NCI-H526 (cell line): ENCODE data around the gene OSCP1.

Source experiments
- DNase-seq, 2 experiments: peaks; one replicate each; lab custom pipeline; 2025; lab: John Stamatoyannopoulos, UW

Gene OSCP1

DNA sequence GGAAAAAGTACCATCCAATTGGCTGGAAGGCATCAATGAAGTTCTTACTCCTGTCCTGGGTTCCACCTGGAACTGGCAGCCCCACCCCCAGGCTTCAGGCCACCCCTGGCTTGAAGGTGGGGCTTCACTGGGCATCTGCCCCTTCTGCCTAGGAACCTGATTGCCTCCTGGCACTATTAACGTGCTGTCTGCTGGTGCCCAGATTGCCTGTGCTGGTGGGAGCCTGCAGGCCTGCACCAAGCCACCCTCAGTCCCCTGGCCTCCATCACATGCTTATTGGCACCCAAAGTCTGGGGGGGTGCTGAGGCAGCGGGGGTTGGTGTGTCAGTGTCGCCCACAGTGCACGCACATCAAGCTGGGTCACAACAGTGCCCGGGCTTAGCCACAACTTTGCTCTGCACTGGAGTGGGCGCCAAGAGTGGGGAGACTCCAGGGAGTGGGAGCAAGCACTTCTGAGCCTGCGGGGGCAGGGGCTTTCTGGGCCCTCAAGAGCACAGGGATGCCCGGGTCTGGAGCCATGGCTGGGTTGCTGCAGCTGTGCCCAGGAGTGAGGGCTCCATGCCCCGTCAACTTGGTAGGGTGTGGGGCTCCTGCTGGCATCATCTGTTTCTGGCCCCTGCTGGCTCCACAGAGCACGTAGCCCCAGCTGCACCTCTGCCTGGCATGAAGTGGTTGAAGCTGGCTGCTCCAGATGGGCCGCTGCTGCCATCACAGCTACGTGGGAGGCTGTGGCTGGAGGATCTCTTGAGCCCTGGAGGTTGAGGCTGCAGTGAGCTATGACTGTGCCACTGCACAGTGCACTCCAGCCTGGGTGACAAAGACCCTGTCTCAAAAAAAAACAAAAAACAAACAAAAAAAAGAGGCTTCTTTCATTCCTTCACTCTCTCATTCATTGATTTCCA lies 48.4 kb downstream of the OSCP1 start:
- DNase-seq, result no peak

DNA sequence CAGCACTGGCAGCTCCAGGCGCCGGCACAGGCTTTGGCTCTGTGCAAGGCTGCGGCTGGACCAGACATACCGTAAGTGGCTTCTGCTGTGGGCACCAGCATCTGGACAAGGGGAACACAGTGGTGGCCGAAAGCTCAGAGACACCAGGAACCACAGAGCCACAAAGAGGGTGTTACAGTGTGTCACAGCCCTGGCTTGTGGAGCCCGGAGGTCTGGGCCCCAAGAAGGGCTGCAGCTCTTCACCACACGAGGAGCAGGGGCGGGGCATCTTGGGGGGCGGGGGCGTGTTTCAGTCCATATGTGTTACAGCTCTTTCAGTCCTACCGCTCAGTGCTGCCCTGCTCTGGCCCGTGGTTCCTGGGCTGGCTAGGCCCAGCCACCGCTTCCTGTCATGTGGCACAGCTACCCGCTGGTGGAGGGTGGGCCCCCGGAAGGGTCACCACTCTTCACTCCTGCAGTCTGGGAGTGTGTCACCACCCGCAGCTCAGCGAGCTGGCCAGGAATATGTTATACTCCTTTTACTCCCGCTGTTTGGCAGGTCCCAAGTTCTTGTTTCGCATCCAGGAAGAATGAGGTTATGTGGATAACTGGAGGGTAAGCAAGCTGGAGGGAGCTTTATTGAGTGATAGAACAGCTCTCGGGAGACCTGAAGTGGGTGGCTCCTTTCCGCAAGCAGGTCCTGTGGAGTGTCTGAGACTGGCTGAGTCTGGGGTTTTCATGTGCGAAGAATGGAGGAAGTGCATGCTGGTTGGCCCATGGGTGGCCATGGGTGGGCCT lies 49.2 kb downstream of the OSCP1 start:
- DNase-seq, result no peak

DNA sequence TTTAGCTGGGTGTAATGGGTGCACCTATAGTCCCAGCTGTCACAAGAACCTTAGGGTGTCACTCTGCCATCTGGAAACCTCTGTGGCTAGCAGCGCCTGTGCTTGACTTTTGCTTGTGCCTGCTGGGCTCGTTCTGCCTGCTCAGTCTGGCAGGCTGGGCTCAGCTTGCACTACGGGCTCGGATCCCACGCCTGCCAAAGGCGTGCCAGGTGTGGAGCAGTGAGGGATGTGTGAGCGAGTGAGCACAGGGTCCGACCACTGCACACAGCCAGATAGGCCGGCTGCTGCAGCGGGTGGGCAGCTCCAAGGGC lies 49.8 kb downstream of the OSCP1 start:
- DNase-seq, result no peak

DNA sequence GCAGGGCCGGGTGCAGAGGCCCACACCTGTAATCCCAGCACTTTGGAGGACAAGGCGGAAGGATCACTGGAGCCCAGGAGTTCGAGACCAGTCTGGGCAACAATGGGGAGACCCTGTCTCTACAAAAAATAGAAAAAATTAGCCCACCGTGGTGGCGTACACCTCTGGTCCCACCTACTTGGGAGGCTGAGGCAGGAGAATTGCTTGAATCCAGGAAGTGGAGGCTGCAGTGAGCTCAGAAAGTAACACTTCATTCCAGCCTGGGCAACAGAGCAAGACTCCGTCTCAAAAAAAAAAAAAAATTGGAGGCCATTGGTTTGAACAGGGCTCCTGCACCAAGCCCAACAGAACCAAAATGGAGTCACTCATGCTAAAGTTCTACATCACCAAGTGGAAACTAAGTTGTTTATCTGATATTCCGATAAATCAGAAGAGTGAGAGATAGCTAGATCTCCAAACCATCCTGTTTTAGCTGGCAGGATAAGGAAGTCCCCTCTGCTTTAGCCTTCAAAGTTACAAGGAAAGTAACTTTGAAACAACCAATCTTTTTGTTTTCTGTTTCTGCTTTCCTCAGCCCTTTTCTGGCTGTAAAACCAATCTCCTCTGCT lies 51.8 kb downstream of the OSCP1 start:
- no peak for DNase-seq

DNA sequence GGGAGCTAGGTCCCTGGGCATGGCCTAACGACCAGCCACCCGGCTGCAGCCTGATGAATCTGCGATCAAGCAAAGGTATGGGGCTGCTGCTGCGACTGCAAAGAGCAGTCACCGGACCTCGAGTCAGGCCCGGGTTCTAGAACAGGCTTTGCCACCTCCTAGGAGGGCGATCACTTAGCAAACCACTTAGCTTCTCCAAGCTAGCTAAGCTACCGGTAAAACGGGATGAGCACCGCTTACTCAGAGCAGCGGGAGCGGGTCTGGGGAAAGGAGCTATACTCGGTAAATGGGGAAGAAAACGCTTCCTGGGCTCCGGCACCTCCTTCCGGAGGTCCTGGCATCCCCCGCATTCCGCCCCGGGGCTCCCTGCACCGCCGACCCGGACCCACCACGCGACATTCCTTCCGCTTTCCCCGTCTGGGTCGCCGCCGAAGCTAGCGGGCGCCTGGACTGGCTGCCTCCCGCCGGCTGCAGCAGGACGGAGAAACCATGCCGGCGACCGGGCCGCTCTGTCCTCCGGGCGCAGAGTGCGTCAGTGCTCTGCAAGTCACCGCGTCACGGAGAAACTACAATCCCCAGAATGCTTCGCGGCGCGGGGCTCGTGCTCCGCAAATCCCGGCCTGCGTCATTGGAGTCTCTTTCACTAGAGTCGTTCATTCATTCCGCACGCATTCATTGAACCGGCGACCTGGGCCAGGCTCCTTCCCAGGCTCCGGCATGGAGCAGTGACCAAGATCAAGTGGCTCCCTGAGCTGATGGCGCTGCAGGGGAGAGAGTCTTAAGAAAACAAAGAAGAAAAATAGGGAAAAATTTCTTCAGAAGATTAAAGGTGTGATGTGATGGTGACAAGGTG lies 52.6 kb downstream of the OSCP1 start, which contains the start of gene LSM10:
Gene LSM10 (minus strand): TSS at position 531 of the 853 bp plus-strand sequence. CDS start 3,779 bp downstream, outside the sequence.
- DNase-seq, result peak; percentile 94 to 99

DNA sequence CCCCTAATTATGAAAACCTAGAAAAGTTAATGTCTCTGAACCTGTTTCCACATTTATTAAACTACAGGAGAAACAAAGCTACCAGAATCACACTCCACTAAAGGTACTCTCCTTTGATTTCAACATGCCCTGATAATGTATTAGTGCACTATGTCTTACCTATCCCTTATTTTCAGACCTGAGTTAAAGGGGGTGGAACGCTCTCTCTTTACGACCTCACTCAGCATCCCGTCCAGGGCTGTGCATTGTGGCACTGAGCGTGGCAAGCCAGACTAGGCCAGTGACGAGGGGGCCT lies 53.2 kb downstream of the OSCP1 start:
- no peak for DNase-seq

DNA sequence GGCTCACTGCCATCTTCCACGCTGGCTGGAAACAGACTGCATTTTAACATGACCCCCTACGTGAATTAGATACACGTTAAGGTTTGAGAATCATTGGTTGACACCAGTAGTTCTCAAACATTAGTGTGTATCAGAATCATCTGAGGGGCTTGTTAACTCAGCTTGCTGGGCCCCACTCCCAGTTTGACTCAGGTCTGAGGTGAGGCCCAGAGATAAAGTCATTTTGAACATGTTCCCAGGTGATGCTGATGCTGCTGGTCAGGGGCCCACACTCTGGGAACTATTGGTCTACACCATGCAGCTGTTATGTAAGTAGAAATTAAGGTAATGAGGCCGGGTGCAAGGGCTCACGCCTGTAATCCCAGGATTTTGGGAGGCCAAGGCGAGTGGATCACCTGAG lies 53.9 kb downstream of the OSCP1 start:
- DNase-seq, result no peak

DNA sequence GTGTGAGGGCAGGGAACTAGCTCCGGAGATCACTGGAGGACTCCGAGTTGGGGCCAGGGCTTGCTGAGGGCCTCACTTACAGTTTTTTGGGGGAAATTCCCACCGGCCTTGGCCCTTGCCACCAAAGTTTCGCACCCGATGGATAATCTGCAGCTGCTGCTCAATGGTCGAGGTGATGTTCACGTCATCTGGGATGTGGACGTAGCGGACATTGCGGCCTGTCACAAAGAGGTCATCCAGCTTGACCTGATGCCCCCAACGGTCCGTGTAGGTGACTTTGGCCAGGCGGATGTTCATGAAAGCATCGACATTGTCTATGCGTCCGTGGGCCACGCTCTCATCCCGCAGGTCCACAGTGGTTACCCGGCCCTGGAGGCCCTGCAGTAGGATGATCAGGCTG lies 56.6 kb downstream of the OSCP1 start:
- no peak for DNase-seq

DNA sequence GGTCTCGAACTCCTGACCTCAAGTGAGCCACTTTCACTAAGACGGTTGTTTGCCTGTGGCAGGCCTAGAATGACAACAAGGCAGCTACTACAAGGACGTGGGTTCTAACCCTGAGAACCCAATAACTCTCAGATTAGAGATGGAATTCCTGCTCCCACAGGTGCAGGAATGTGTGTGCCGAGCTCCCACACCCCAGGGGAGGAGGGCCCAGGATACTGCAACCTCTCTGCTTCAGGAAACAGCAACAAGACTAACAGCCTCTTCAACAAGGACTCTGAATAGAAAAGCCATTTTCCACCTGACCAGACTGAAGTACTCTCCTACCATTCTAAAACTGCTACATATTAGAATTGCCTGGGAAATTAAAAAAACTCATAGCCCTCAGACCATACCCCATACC lies 57.4 kb downstream of the OSCP1 start:
- DNase-seq, result no peak

DNA sequence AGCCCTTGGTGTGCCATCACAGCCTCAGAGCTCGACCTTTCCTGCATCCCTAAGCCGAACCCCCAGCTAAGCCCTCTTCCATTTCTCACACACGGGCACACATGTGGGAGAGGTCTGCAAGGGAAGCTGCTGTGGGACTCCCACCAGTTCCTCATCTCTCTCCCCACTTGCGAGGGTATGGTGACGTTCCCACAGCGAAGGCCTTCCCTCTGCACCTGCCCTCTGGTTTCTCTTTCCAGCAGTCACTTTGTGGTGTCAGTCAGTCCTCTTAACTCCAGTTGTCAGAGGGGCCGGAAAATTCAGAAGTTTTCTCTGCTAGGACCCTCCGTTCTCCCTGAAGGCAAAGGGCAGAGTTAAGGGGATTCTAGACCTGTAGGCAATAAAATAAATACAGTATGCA lies 59.0 kb downstream of the OSCP1 start:
- DNase-seq, result no peak

DNA sequence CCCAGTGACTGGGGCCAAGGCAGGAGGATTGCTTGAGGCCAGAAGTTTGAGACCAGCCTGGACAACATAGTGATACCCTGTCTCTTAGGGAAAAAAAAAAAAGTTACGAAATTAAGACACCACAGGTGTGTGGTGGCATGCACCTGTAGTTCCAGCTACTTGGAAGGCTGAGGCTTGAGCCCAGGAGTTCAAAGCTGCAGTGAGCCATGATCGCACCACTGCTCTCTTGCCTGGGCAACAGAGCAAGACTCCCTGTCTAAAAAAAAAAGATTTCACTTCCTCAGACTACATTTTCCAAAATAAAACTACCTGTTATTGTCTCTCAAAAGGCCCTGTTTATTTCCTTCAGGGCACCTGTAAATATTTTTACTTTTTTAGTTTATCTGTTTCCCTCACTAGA lies 59.8 kb downstream of the OSCP1 start:
- no peak for DNase-seq

DNA sequence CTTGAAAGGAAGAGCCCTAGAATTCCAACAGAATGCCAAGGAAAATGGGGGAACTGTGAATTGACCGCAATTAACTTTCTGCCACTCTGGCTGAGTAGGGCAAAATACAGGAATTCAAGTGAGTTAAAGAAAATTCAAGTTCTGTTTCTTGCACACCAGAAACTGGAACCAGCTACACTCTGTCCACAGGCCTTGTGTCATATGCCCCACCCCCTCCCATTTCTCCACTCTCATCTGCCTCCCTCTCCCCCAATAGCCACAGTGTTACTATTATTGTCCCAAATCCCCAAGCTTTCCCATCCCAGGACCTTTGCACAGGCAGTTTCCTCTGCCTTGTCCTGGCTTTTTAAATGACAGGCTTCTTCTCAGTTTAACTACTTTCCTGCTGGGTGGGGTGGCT lies 60.3 kb downstream of the OSCP1 start:
- DNase-seq, result no peak

DNA sequence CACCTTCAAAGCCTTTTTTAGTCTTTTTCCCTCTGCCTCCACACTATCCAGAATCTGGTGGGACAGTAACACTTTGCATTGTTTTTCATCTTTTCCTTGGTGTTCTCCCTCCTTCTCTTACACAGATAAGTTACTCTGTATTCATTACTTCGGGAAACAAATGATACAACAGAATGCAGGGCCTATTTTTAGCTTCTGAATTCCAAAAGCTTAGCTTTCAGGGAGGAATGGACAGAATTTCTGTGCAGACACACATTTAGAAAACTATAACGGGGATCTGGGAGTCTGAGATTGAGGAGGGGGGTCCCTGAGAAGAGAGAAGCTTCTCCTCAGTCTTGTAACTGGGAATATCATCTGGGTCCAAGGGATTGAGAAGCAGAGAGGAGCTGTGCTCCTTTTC lies 61.0 kb downstream of the OSCP1 start:
- DNase-seq, result no peak

DNA sequence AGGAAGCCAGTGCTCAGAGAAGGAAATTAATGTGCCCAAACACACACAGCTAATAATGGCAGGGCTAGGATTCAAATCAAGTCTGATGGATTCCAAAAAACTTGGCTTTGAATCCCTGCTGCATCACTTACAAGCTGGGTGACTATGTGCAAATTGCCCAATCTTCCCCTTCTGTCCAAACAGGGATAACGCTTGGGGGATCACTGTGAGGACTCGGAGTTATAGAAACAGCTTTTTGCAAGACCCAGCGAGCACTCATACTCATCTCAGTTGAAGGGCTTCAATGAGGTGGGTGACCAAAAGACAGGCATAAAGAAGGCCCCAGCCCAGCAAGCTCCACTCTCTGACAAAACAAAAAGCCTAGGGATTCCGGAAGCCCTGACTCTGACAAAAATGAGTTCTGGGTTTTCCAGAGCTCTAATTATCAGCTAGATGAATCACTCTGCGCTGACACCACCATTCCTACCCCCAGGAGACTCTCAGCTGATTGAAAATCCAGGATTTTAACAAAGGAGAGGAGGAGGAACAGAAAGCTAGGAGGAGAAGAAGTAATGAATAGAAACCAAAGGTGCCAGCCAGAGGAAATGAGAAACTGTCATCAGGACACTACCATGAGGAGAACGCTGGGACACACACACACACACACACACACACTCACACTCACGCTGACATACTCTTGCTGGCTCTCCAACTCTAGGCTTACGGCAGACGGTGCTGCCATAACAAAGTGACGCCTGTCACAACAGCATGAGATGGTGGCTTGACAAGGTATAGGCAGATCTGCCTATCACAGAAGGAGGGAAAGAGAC lies 62.9 kb downstream of the OSCP1 start:
- DNase-seq, result no peak

DNA sequence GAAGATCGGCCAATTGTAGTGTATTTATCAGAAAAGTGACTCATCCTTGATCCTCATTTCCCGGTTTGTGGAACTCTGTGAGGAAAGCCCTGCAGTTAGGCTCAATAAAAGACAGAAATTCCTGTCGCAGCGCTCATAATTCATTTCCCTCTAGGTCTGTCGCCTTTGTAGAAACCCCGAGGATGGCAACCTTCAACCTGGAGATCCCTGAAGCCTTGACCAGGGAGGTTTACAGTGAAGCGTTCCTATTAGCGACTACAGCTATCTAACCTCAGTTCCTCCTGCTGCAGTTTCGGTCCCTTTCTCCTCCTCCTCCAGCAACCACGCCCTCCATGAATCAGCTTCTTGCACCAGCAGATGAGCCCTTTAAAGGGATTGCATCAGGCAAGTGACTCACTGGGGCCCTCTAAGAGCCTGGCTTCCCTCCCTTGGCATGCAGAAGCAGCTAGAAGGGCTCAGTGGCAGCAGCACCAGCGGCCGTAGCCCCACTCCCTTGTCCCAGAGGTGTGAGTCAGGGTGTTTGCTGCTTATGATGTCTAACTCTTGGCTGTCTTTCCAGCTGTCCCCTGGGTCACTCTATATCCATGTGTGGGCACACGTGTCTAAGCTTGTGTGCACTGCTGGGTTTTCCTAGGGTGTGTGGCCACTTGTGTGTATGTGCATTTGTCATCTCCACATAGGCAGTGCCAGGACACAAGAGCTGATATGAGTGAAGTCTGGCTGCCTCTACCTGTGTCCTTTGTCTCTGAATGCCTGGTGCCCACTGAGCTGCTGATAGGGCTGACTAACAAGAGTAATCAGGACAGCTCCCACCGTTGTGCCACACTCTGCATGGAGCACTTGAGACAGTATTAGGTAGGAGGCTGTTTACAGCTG lies 63.7 kb downstream of the OSCP1 start:
- peak; percentile 76 to 82 for DNase-seq

DNA sequence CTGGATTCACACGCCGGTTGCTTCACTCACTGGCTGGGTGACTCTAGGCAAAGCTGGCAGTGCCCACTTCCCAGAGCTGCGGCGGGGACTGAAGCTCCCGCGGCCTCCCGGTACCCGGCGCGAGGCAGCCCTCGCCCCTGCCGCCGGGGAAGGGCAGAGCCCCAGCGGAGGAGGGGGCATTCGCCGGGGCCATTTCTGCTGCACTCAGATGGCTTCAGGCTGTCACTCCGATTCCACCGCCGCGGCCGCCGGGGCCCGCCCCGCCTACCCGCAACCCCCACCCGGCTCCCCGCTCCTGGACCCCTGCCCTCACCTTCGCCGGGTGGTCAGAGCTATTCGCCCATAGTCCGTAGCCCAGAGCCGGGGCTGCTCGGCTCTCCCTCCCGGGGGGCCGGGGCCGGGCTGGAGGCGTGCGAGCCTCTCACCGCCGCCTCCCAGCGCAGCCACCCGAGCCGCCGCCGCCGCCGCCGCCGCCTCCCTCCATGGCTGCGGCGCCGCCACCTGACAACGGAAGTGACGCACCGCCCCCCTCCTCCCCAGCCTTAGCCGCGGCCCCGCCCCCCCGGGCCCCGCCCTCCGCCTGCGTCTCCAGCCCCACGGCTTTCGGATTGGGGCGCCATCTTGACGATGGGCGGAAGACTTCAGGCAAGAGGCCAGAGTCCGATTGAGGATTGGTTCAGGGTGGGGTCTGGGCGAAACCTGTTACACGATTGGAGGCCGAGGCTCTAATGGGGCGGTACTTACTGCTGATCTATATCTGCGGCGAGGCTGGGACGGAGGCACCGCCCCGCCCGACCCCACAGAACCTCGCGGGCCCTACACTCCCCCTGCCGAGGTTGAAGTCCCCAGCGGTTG lies 64.6 kb downstream of the OSCP1 start, which contains the start of gene STK40:
Gene STK40 (minus strand): TSS at position 515 of the 855 bp plus-strand sequence. CDS start 24,592 bp downstream, outside the sequence.
- peak; percentile 100 for DNase-seq

DNA sequence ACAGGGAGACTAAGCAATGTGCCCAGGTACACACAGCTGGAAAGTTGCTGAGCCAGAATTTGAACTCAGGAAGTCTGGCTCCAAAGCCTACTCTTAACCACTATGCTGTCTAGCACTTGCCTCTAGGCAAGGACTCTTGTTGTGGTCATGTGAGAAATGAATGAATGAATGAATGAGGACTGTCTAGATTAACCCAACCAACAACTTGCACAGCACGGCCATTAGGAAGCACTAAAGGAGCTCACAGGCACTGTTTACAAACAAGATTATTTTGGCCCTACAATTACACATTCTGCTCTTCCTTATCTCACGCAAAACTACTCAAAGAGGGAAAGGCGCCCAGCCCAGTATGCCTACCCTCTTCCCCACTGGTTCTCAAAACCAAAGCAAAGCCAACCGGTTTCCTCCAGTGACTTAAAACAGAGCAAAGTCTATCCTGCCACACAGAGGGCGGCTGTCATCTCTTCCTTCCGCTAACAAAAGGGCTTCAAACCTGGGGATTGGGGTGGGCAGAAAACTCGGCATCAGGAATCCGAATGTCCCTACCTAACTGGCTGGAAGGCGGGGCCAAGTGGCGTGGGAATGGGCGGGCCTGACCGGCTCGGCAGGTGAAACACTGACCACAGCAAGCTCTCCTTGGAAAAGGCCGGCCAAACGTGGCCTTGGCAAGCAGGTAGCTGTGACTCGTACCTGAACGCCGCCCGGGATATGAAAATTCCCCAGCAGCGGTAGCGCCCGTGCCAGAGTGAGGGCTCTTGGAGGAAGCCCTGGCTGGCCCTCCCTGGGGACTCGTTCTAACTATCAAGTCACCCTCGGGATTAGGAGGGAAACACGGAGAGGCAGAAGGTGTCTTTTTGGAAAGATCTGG lies 65.5 kb downstream of the OSCP1 start:
- peak; percentile 89 to 92 for DNase-seq

DNA sequence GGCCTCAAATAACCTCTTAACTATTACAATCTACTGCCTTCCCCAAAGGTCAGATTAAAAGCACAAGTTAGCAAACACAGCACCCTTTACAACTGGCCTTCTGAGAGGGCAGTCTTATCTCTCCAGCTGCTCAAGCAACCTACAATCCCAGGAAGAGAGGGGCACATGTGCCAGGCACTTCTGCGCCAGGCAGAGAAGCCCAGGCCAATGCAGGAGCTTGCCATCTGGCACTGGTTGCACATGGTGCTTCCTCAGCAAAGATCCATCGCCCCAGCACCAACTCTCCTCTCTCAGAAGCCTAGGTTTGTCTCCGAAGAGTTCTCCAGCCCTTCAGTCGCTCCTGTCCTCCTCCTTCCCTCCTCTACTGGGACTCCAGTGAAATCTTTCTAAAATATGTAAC lies 67.0 kb downstream of the OSCP1 start:
- DNase-seq, result no peak
